GM23248 (cell line): ENCODE results near the gene CORO7.

Source experiments
- EZH2 ChIP-seq: fragments of 200-600 bp; sonication (generic); IDR thresholded peaks from 2 replicates; pipeline ENCODE4 v1.6.1; 2018; ENCODE audit warnings: antibody characterized with exemption, mild to moderate bottlenecking; ENCODE audit not compliant: insufficient read depth, poor library complexity, severe bottlenecking
- EZH2phosphoT487 ChIP-seq: fragments of 200-600 bp; sonication (generic); IDR thresholded peaks from 2 replicates; pipeline ENCODE4 v1.6.1; 2018; ENCODE audit warnings: antibody characterized with exemption, moderate library complexity, mild to moderate bottlenecking, low read depth; ENCODE audit not compliant: insufficient read depth

- TF ChIP-seq EZH2 (no peak), EZH2phosphoT487 (no peak)
Observed at GRCh38 chr16:4372578-4373355, 43.6 kb downstream of the CORO7 start.
